Neuronal stem cell (in vitro differentiated cells): ENCODE results near the gene SPATS2L.

Source experiments
- DNase-seq: peaks from one replicate; pipeline ENCODE4 v3.0.0-alpha.2; 2013; ENCODE audit warnings: low spot score
- H2AFZ ChIP-seq: one replicate; pipeline ENCODE4 v1.6.1; 2013; ENCODE audit warnings: mild to moderate bottlenecking, low read length, inconsistent platforms
- H2AK5ac ChIP-seq: 2 replicates; pipeline ENCODE4 v1.6.1; 2013; ENCODE audit warnings: low read depth, mild to moderate bottlenecking, inconsistent platforms, low read length, moderate library complexity, mixed read lengths
- H2BK120ac ChIP-seq: 2 replicates; pipeline ENCODE4 v1.6.1; 2013; ENCODE audit warnings: low read depth, mild to moderate bottlenecking, inconsistent platforms, low read length, moderate library complexity, mixed read lengths
- H2BK12ac ChIP-seq: one replicate; pipeline ENCODE4 v1.6.1; 2013; ENCODE audit warnings: low read length, inconsistent platforms
- H2BK15ac ChIP-seq: 2 replicates; pipeline ENCODE4 v1.6.1; 2013; ENCODE audit warnings: mild to moderate bottlenecking, low read length, inconsistent platforms, mixed read lengths
- H2BK5ac ChIP-seq: one replicate; pipeline ENCODE4 v1.6.1; 2013; ENCODE audit warnings: inconsistent platforms, mild to moderate bottlenecking, low read length, moderate library complexity
- H3K14ac ChIP-seq: one replicate; pipeline ENCODE4 v1.6.1; 2013; ENCODE audit warnings: low read length, inconsistent platforms
- H3K18ac ChIP-seq: 2 replicates; pipeline ENCODE4 v1.6.1; 2013; ENCODE audit warnings: low read length, inconsistent platforms
- H3K23ac ChIP-seq: 2 replicates; pipeline ENCODE4 v1.6.1; 2013; ENCODE audit warnings: low read depth, mild to moderate bottlenecking, mixed read lengths, low read length, inconsistent platforms; ENCODE audit not compliant: poor library complexity
- H3K27ac ChIP-seq: replicated peaks from 3 replicates; pipeline ENCODE4 v1.5.1; 2013; ENCODE audit warnings: low read length, inconsistent platforms
- H3K27me3 ChIP-seq, 3 experiments: 2 replicates each; pipeline ENCODE4 v1.6.1; 2013; ENCODE audit warnings: low read length in 3 of 3, mild to moderate bottlenecking in 2 of 3, inconsistent platforms in 1 of 3, low read depth in 1 of 3, mixed read lengths in 1 of 3, moderate library complexity in 1 of 3; ENCODE audit not compliant: control insufficient read depth in 3 of 3, insufficient read depth in 3 of 3
- H3K36me3 ChIP-seq, 2 donors: replicated peaks in 1 of 2; 2 replicates each; pipeline ENCODE4 v1.6.1; 2013; ENCODE audit warnings: low read length in 2 of 2; ENCODE audit not compliant: control insufficient read depth in 2 of 2, insufficient read depth in 2 of 2
- H3K4ac ChIP-seq: 2 replicates; pipeline ENCODE4 v1.6.1; 2013; ENCODE audit warnings: inconsistent platforms, mild to moderate bottlenecking, low read length, moderate library complexity
- H3K4me1 ChIP-seq, 2 donors: 1 replicate in 1 of 2; 2 replicates in 1 of 2; pipeline ENCODE4 v1.6.1; 2013; ENCODE audit warnings: low read length in 2 of 2, low read depth in 1 of 2; ENCODE audit not compliant: control insufficient read depth in 2 of 2, insufficient read depth in 1 of 2
- H3K4me2 ChIP-seq: one replicate; pipeline ENCODE4 v1.6.1; 2013; ENCODE audit warnings: mild to moderate bottlenecking, low read length, inconsistent platforms; ENCODE audit not compliant: insufficient read depth, poor library complexity, severe bottlenecking
- H3K4me3 ChIP-seq, 2 donors: 2 replicates each; pipeline ENCODE4 v1.5.1; 2013; ENCODE audit warnings: low read length in 2 of 2, mild to moderate bottlenecking in 2 of 2, inconsistent platforms in 1 of 2, moderate library complexity in 1 of 2
- H3K79me1 ChIP-seq: one replicate; pipeline ENCODE4 v1.6.1; 2013; ENCODE audit warnings: low read depth, mild to moderate bottlenecking, inconsistent platforms, low read length, moderate library complexity
- H3K9ac ChIP-seq: one replicate; pipeline ENCODE4 v1.6.1; 2013; ENCODE audit warnings: mild to moderate bottlenecking, low read depth, low read length, inconsistent platforms; ENCODE audit not compliant: poor library complexity
- H3K9me3 ChIP-seq, 2 donors: replicated peaks in 1 of 2; 2 replicates each; pipeline versions ENCODE3 to v1.6.1; 2013; ENCODE audit warnings: low read length in 2 of 2, mild to moderate bottlenecking in 2 of 2, inconsistent platforms in 1 of 2, low read depth in 1 of 2, mixed read lengths in 1 of 2, moderate library complexity in 1 of 2; ENCODE audit not compliant: control insufficient read depth in 2 of 2, insufficient read depth in 1 of 2
- H4K8ac ChIP-seq: one replicate; pipeline ENCODE4 v1.6.1; 2013; ENCODE audit warnings: low read depth, mild to moderate bottlenecking, inconsistent platforms, low read length, moderate library complexity
- H4K91ac ChIP-seq: one replicate; pipeline ENCODE4 v1.6.1; 2013; ENCODE audit warnings: low read length, low read depth, mild to moderate bottlenecking, inconsistent platforms; ENCODE audit not compliant: poor library complexity
- WGBS, 2 donors: extraction: QIAGEN DNeasy Blood & Tissue Kit; methylation state at CpG; one replicate each; pipeline ENCODE4 v1.1.7; 2013; ENCODE audit warnings: missing lambda C conversion rate in 2 of 2, mixed read lengths in 1 of 2; ENCODE audit not compliant: insufficient read length in 2 of 2, insufficient replicate concordance in 1 of 2; ENCODE audit errors: extremely low coverage in 2 of 2; 5-methylcytosine and 5-hydroxymethylcytosine counted together

Gene SPATS2L

DNA sequence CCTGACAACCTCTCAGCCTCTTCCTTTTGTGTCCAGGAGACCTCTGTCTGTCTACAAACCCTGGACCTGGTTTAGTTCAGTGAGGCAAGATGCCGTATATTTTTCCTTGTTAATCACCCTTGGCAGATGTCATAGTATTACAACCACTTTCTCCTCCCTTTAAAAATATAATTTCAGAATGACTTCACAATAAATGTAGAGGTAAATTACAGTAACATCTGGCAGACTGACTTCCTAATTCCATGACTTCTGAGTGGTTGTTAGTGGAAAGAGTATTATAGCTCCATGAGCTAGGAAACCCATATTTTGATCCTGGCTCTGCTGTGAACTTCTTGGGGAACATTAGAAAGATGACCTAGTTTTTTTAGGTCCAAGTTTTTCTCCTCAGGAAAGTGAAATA is 39.5 kb downstream of the SPATS2L start:
- Histone ChIP-seq H3K27ac (no peak overlapping the region), H3K9ac (no peak overlapping the region)
- whole genome bisulfite sequencing, 2 donors: no CpG with 5 or more reads among the region's 1 CpG

DNA sequence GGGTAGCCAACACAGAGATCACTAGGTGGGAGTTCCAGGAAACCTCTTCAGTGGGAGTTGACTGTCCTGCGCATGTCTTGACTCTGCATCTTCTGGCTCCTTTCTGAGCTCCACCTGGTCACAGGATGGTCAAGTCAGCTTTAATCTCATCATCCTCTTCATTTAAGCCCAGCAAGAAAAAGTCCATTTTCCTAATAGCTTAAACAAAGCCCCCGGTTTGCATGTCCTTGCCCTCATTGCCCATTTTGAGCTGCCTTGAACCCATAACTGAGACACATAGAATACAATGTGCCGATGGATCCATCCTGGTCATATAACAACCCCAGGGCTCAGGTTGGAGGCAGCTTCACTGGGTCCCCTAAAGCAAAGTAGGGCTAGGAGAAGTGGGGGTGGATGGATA is 40.8 kb downstream of the SPATS2L start:
- no peak overlapping the region for H3K4ac ChIP-seq
- no peak overlapping the region for H3K23ac ChIP-seq
- no peak overlapping the region for H2BK5ac ChIP-seq
- no peak overlapping the region for H3K18ac ChIP-seq
- H2BK15ac ChIP-seq: no peak overlapping the region
- no peak overlapping the region for H4K8ac ChIP-seq
- peaks cover 0 to 9% of the 10 kb centered on the region in 2 donors for H3K9me3 ChIP-seq
- no peak overlapping the region for H2BK12ac ChIP-seq
- DNase-seq: no peak
- no peak overlapping the region for H3K4me3 ChIP-seq
- no CpG with 5 or more reads among the region's 3 CpGs for WGBS, 2 donors
- H4K91ac ChIP-seq: no peak overlapping the region
- H3K4me1 ChIP-seq: peaks cover 7 to 21% of the 10 kb centered on the region in 2 donors
- H3K27ac ChIP-seq: no peak overlapping the region
- no peak overlapping the region for H3K14ac ChIP-seq
- H2AFZ ChIP-seq: no peak overlapping the region
- H3K9ac ChIP-seq: no peak overlapping the region
- H2AK5ac ChIP-seq: peak overlapping the region; percentile 42
- no peak overlapping the region for H2BK120ac ChIP-seq
- H3K27me3 ChIP-seq: no peaks in the 10 kb centered on the region
- no peaks in the 10 kb centered on the region for H3K79me1 ChIP-seq
- H3K4me2 ChIP-seq: no peak overlapping the region
- no peaks in the 10 kb centered on the region for H3K36me3 ChIP-seq

More for the DNA sequence above, 39.5 kb downstream of the SPATS2L start:
- Histone ChIP-seq H2BK120ac (no peak overlapping the region), H3K18ac (no peak overlapping the region), H3K36me3 (no peaks in the 10 kb centered on the region), H3K4me1 (peaks cover 2 to 16% of the 10 kb centered on the region in 2 donors), H4K8ac (no peak overlapping the region), H3K79me1 (no peaks in the 10 kb centered on the region), H3K4me2 (no peak overlapping the region), H3K9me3 (peaks cover 0 to 9% of the 10 kb centered on the region in 2 donors), H3K23ac (no peak overlapping the region), H3K4ac (no peak overlapping the region), H2AFZ (no peak overlapping the region), H2BK15ac (no peak overlapping the region), H3K14ac (no peak overlapping the region), H4K91ac (no peak overlapping the region), H2BK12ac (no peak overlapping the region), H2AK5ac (no peak overlapping the region), H3K27me3 (no peaks in the 10 kb centered on the region), H3K4me3 (no peak overlapping the region), H2BK5ac (no peak overlapping the region)
- DNase-seq: no peak

GRCh38 chr2:200348897-200349563 is 42.5 kb downstream of the SPATS2L start:
- H2AK5ac ChIP-seq: no peak overlapping the region
- no peak overlapping the region for H3K27ac ChIP-seq
- H3K4me1 ChIP-seq: peaks cover 11 to 26% of the 10 kb centered on the region in 2 donors
- H4K8ac ChIP-seq: no peak overlapping the region
- no peak overlapping the region for H2BK15ac ChIP-seq
- H3K27me3 ChIP-seq: no peaks in the 10 kb centered on the region
- peaks cover 0 to 9% of the 10 kb centered on the region in 2 donors for H3K9me3 ChIP-seq
- no peaks in the 10 kb centered on the region for H3K36me3 ChIP-seq
- no peak overlapping the region for H3K4ac ChIP-seq
- WGBS, 2 donors: no CpG with 5 or more reads among the region's 9 CpGs
- H3K9ac ChIP-seq: no peak overlapping the region
- no peak overlapping the region for H2BK120ac ChIP-seq
- no peak overlapping the region for H4K91ac ChIP-seq
- no peak overlapping the region for H3K18ac ChIP-seq
- no peak overlapping the region for H3K14ac ChIP-seq
- no peak overlapping the region for H3K4me2 ChIP-seq
- no peak for DNase-seq
- H3K79me1 ChIP-seq: no peaks in the 10 kb centered on the region
- no peak overlapping the region for H2BK5ac ChIP-seq
- no peak overlapping the region for H2AFZ ChIP-seq
- H2BK12ac ChIP-seq: no peak overlapping the region
- H3K4me3 ChIP-seq: no peak overlapping the region
- H3K23ac ChIP-seq: no peak overlapping the region

DNA sequence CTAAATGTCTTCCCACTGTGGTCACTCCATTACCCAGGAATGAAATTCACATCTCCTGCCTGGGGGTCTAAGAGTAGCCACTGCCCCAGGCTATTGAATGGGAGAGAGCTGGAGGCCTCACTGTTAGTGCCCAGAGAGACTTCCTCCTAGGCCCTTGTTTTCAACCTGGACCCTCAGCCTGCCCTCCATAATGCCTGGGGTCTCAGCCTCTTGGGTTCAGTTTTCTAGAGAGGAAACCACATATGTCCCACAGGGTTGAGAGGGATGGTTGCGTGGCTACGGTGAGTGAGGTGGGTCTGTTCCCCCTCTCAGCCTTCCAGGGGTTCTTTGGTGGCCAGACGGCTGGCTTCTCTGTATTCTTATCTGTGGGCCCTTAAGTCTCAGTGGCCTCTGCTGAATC is 43.4 kb downstream of the SPATS2L start:
- H4K91ac ChIP-seq: no peak overlapping the region
- H3K27ac ChIP-seq: no peak overlapping the region
- no peaks in the 10 kb centered on the region for H3K27me3 ChIP-seq
- no peak overlapping the region for H3K14ac ChIP-seq
- H2AK5ac ChIP-seq: no peak overlapping the region
- no peak overlapping the region for H2BK12ac ChIP-seq
- H3K4me3 ChIP-seq: no peak overlapping the region
- H3K36me3 ChIP-seq: no peaks in the 10 kb centered on the region
- H3K79me1 ChIP-seq: no peaks in the 10 kb centered on the region
- H3K4ac ChIP-seq: no peak overlapping the region
- H3K4me2 ChIP-seq: no peak overlapping the region
- H3K4me1 ChIP-seq: peaks cover 11 to 29% of the 10 kb centered on the region in 2 donors
- no peak overlapping the region for H4K8ac ChIP-seq
- H2AFZ ChIP-seq: no peak overlapping the region
- H3K23ac ChIP-seq: no peak overlapping the region
- no peak overlapping the region for H3K9ac ChIP-seq
- H2BK120ac ChIP-seq: no peak overlapping the region
- no peak for DNase-seq
- H2BK5ac ChIP-seq: no peak overlapping the region
- no peak overlapping the region for H2BK15ac ChIP-seq
- WGBS, 2 donors: no CpG with 5 or more reads among the region's 3 CpGs
- H3K18ac ChIP-seq: peak overlapping the region; percentile 22
- peaks cover 0 to 3% of the 10 kb centered on the region in 2 donors for H3K9me3 ChIP-seq
